ENCODE data around the gene SKIC2.

- TF ChIP-seq POLR2AphosphoS5 (IDR thresholded peaks at IDR 0.05): no peak
- no peak for TF ChIP-seq CTCF (IDR thresholded peaks at IDR 0.05)
- TF ChIP-seq POLR2A (IDR thresholded peaks at IDR 0.05): no peak
Observed at GRCh38 chr6:31947864-31948263, 11.1 kb upstream of the SKIC2 start.
